Parathyroid adenoma (tissue), 2 donors: ENCODE data around the gene FBXO42.

Experiments
- H2AFZ ChIP-seq: fragments of 300-600 bp; sonication (generic); one replicate; pipeline ENCODE4 v1.7.0; 2017; ENCODE audit warnings: antibody characterized with exemption, mild to moderate bottlenecking
- H3K27ac ChIP-seq: fragments of 300-600 bp; sonication (generic); one replicate; pipeline ENCODE4 v1.7.0; 2017
- H3K27me3 ChIP-seq: fragments of 300-600 bp; sonication (generic); one replicate; pipeline ENCODE4 v1.7.0; 2017; ENCODE audit warnings: low read length; ENCODE audit not compliant: control insufficient read depth, insufficient read depth
- H3K36me3 ChIP-seq: fragments of 300-600 bp; sonication (generic); one replicate; pipeline ENCODE4 v1.7.0; 2017; ENCODE audit warnings: low read length; ENCODE audit not compliant: control insufficient read depth, insufficient read depth
- H3K4me1 ChIP-seq: fragments of 300-600 bp; sonication (generic); one replicate; pipeline ENCODE4 v1.7.0; 2017; ENCODE audit warnings: control low read depth
- H3K4me2 ChIP-seq: fragments of 300-600 bp; sonication (generic); one replicate; pipeline ENCODE4 v1.7.0; 2017; ENCODE audit warnings: low read length
- H3K4me3 ChIP-seq: fragments of 300-600 bp; sonication (generic); one replicate; pipeline ENCODE4 v1.7.0; 2017; ENCODE audit warnings: low read depth, low read length
- H3K79me2 ChIP-seq: fragments of 300-600 bp; sonication (generic); one replicate; pipeline ENCODE4 v1.7.0; 2017; ENCODE audit warnings: control low read depth
- H3K9ac ChIP-seq: fragments of 300-600 bp; sonication (generic); one replicate; pipeline ENCODE4 v1.7.0; 2017; ENCODE audit warnings: mild to moderate bottlenecking
- H3K9me3 ChIP-seq: fragments of 300-600 bp; sonication (generic); one replicate; pipeline ENCODE4 v1.7.0; 2017; ENCODE audit warnings: low read length; ENCODE audit not compliant: control insufficient read depth
- CTCF ChIP-seq: fragments of 300-600 bp; sonication (generic); IDR thresholded peaks from one replicate; pipeline ENCODE4 v1.7.0; 2017; ENCODE audit warnings: antibody characterized with exemption, mild to moderate bottlenecking
- donor health status: primary hyperparathyroidism.

Gene FBXO42

GRCh38 chr1:16232316-16232710 lies 120.0 kb downstream of the FBXO42 start:
- Histone ChIP-seq H2AFZ (no peak overlapping the region), H3K4me2 (no peak overlapping the region), H3K9me3 (no peaks in the 10 kb centered on the region), H3K36me3 (no peaks in the 10 kb centered on the region), H3K4me3 (no peak overlapping the region), H3K27me3 (no peaks in the 10 kb centered on the region), H3K79me2 (no peaks in the 10 kb centered on the region), H3K27ac (no peak overlapping the region), H3K4me1 (no peaks in the 10 kb centered on the region), H3K9ac (no peak overlapping the region)
- no peak for TF ChIP-seq CTCF

- Histone ChIP-seq H3K4me1 (no peaks in the 10 kb centered on the region), H3K27ac (no peak overlapping the region), H3K9me3 (no peaks in the 10 kb centered on the region), H3K79me2 (no peaks in the 10 kb centered on the region), H3K36me3 (no peaks in the 10 kb centered on the region), H3K4me2 (no peak overlapping the region), H3K4me3 (no peak overlapping the region), H3K27me3 (no peaks in the 10 kb centered on the region), H3K9ac (no peak overlapping the region), H2AFZ (no peak overlapping the region)
- no peak for TF ChIP-seq CTCF
These were observed 120.7 kb downstream of the FBXO42 start for GRCh38 chr1:16231331-16232315.

- Histone ChIP-seq H3K4me2 (no peak overlapping the region), H3K9me3 (no peaks in the 10 kb centered on the region), H3K27me3 (no peaks in the 10 kb centered on the region), H3K79me2 (no peaks in the 10 kb centered on the region), H3K27ac (no peak overlapping the region), H3K4me3 (no peak overlapping the region), H3K36me3 (no peaks in the 10 kb centered on the region), H2AFZ (no peak overlapping the region), H3K9ac (no peak overlapping the region), H3K4me1 (no peaks in the 10 kb centered on the region)
- no peak for TF ChIP-seq CTCF
These were observed 121.5 kb downstream of the FBXO42 start for GRCh38 chr1:16230744-16231143.

GRCh38 chr1:16229976-16230740 lies 122.1 kb downstream of the FBXO42 start:
- H3K4me1 ChIP-seq, result no peaks in the 10 kb centered on the region
- no peaks in the 10 kb centered on the region for H3K79me2 ChIP-seq
- no peak overlapping the region for H3K4me2 ChIP-seq
- no peak overlapping the region for H2AFZ ChIP-seq
- H3K27ac ChIP-seq, result no peak overlapping the region
- no peak overlapping the region for H3K9ac ChIP-seq
- no peaks in the 10 kb centered on the region for H3K36me3 ChIP-seq
- TF ChIP-seq CTCF, result no peak
- H3K27me3 ChIP-seq, result no peaks in the 10 kb centered on the region
- no peak overlapping the region for H3K4me3 ChIP-seq
- H3K9me3 ChIP-seq, result no peaks in the 10 kb centered on the region
